ENCODE results near the gene TGIF2. TPM values are rescaled to one million over a fixed set of nuclear protein-coding genes. Genes with fewer than 3 reads are reported as not detected.

Gene TGIF2
- total and polyA plus RNA-seq, 2 of the 13 experiments (the other 11 are each of a cell fraction or from before 2014, with no cell fraction given) = 41.3 to 53.9 TPM

- TF ChIP-seq U2AF2 (IDR thresholded peaks at IDR 0.05; ENCODE audit: low read depth, low read length) (no peak), ZSCAN22 (CRISPR knock-in tag; IDR thresholded peaks at IDR 0.05) (no peak), RFXAP (CRISPR knock-in tag; IDR thresholded peaks at IDR 0.05; ENCODE audit: borderline replicate concordance) (no peak), MIXL1 (CRISPR knock-in tag; IDR thresholded peaks at IDR 0.05) (peak; percentile 61; the same call in 1 of the 2 replicates), MLLT10 (CRISPR knock-in tag; IDR thresholded peaks at IDR 0.05) (0 out of 2 replicates have a peak, but pooled peaks have one; percentile 53), ZFX (CRISPR knock-in tag; IDR thresholded peaks at IDR 0.05; ENCODE audit: low read depth) (0 out of 2 replicates have a peak, but pooled peaks have one; percentile 36), ZSCAN31 (CRISPR knock-in tag; IDR thresholded peaks at IDR 0.05; ENCODE audit: low read depth) (peak; percentile 40; the same call in 1 of the 2 replicates), POLR2G (IDR thresholded peaks at IDR 0.05; ENCODE audit: low read depth, low read length) (peak; percentile 75), ASH2L (IDR thresholded peaks at IDR 0.05; ENCODE audit: insufficient read length, low read depth, low read length) (peak; percentile 93), CENPBD1 (CRISPR knock-in tag; IDR thresholded peaks at IDR 0.05; ENCODE audit: borderline replicate concordance, low read depth) (no peak), HMGXB3 (CRISPR knock-in tag; IDR thresholded peaks at IDR 0.05; ENCODE audit: borderline replicate concordance) (peak; percentile 89), U2AF1 (optimal IDR thresholded peaks at IDR 0.05; ENCODE audit: low read depth, low read length) (no peak), GABPB1 (CRISPR knock-in tag; IDR thresholded peaks at IDR 0.05) (peak; percentile 15), CREB1 (IDR thresholded peaks at IDR 0.05) (peak; percentile 81), CREB1 (CRISPR knock-in tag; IDR thresholded peaks at IDR 0.05) (peak; percentile 64), EP300 (IDR thresholded peaks at IDR 0.05; ENCODE audit: low read depth in 2 of 2, low read length in 2 of 2) (peak; percentile 67 to 87; a peak in 2 of 4 replicates), EP300 (CRISPR knock-in tag; IDR thresholded peaks at IDR 0.05; ENCODE audit: borderline replicate concordance) (peak; percentile 69), ZSCAN12 (CRISPR knock-in tag; IDR thresholded peaks at IDR 0.05) (no peak), YY1 (IDR thresholded peaks at IDR 0.05; ENCODE audit: insufficient read depth, insufficient replicate concordance, low read depth, low read length) (peak; percentile 42), PLSCR1 (CRISPR knock-in tag; IDR thresholded peaks at IDR 0.05; ENCODE audit: borderline replicate concordance) (no peak), ZNF362 (CRISPR knock-in tag; IDR thresholded peaks at IDR 0.05; ENCODE audit: borderline replicate concordance) (no peak), TBX2 (CRISPR knock-in tag; IDR thresholded peaks at IDR 0.05; ENCODE audit: borderline replicate concordance) (peak; percentile 67), MED1 (CRISPR knock-in tag; IDR thresholded peaks at IDR 0.05) (peak; percentile 59), THAP11 (CRISPR knock-in tag; IDR thresholded peaks at IDR 0.05) (peak; percentile 75)
These were observed 34.4 kb downstream of the TGIF2 start (continued) for GRCh38 chr20:36607586-36608387.
